ENCODE measurements around the gene H6PD. TPM values are rescaled to one million over a fixed set of nuclear protein-coding genes. Genes with fewer than 3 reads are reported as not detected.

Gene H6PD
- total RNA-seq, 1 experiment from 2014 or later: 8.4 TPM

GRCh38 chr1:9278116-9278515 lies 43.5 kb downstream of the H6PD start:
- DNase-seq (ENCODE audit: low read depth): no peak

DNA sequence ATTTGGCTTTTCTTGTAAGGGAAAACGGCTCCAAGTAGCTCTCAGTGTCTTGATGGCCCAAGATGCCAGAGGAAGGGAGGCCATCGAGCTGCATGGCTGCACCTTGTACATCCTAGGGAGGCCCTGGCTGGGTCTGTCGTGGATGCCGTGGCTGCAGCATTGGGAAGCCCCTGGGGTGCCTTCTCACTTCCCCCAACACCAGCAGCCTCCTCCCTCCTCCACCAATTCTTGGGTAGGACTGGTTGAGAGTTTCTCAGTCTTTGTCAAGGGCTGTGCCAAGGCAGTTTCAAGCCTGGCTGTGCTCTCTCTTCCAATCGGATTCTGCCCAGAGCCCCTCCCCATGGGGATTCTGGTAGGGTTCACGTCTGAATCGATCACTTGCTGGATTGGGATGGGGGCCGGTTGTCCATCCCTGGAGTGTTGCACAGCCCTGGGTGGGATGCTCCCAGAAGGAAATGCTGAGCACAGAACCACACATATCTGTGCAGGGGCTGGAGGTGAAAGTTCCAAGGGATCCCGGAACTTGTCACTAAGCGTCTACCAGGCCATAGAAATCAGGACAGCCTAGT lies 44.1 kb downstream of the H6PD start:
- no peak for DNase-seq (ENCODE audit: low read depth)

- no peak for DNase-seq (ENCODE audit: low read depth)
These were observed 44.7 kb downstream of the H6PD start for GRCh38 chr1:9279172-9279840.

DNA sequence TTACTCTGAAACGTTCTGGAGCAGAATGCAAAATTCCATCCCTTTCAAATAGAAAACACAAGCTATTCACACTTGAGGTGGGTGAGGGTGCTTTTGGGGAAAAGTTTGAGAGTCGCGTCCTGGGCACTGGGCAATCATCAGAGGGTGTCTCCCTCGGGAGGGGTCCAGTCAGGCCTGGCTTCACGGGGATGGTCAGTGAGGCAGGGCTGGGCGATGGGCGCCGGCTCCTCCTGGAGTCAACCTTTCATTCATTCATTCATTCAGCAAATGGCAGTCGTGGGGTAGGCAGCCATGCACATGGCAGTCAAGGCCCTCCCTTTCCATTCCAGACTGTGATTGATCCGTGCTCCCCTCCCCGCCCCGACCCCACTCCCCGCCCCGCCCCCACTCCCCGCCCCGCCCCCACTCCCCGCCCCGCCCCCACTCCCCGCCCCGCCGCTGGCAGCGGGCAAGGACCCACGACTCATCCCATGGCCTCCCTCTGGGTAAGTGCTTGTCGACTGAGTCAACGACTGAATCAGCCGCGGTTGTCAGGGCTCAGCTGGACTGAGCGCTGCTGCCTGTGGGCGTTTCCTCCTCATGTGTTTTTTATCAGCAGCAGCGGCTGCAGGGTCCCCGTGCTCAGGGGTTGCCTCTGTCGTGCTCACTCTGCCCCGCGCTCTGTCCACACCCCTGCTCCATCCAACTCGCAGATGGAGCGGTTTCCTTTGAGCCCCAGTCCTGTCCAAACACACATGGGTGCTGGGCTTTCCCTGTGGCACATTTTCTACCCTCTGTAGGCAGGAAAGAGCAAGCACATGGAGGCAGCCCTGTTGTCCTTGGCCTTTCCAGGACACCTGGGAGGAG lies 45.7 kb downstream of the H6PD start:
- peak; percentile 97 for DNase-seq (ENCODE audit: low read depth)

DNA sequence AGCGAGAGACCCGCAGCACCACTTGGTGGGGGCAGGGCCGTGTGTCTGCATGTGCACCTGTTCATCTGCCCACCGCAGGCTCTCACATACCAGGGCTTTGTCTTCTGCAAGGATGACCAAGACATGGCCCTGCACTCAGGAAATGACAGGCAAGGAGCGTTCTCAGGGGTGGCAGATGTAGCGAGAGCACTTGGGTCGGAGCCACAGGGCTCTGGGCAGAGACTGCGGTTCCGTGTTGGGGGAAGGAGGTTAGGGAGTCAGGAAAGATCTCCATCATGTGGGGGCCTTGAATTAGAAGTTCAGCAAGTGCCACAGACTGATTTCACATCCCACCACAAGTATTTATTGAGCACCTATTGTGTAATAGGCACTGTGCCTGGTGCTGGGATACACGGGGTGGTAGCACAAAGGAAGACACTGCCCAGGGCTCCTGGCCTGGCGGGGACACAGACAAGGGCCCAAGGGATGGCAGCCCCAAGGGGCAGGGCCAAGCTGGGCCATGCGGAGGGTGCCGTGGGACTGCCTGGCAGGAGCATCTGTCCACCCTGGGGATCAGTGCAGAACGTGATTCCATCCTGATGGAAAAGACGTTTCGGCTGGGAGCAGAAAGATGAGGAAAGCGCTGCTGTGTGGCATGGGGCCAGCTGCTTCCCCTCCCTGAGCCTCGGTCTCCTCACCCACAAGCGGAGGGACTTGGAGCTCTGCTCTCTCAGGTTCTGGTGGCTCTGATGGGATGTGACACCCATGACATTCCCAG lies 46.7 kb downstream of the H6PD start:
- DNase-seq (ENCODE audit: low read depth): peak; percentile 87

DNA sequence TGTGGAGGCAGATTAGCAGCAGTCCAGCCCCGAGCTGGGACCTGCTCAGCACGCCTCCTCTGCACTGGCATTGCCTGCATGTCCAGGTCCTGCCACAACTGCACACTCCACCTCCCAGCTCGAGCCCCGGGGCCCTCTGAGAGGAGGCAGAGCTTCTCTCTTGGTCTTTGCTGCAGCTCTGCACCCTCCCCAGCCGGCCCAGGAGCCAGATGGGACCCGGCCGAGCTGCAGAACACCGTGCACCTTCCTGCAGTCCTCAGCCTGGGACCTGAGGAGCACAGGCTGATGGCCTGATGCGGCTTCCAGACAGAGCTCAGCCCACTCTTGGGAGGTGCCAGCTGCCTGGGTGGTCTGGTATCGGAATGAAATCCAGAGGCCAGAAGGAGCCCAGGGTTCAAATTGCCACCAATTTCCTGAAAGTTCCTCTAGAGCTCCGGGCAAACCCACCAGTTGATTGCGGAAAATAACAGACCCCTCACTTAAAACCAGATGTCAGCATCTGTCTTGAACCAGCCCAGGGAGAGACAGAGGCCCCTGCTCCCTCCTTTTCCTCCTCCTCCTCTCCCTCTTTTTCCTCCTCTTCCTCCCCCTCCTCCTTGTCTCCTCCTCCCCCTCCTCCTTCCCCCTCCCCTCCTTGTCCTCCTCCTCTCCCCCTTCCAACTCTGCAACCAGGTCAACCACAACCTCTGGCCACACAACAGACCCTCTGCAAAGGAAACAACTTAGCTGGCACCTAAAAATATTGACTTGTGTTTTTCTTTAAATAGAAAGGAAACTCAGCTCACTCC lies 47.5 kb downstream of the H6PD start:
- peak; percentile 30 for DNase-seq (ENCODE audit: low read depth)

- no peak for DNase-seq (ENCODE audit: low read depth)
These were observed 48.1 kb downstream of the H6PD start for GRCh38 chr1:9282696-9282955.

- no peak for DNase-seq (ENCODE audit: low read depth)
These were observed 49.5 kb downstream of the H6PD start for GRCh38 chr1:9284061-9284460.

GRCh38 chr1:9286556-9286955 lies 52.0 kb downstream of the H6PD start:
- no peak for DNase-seq (ENCODE audit: low read depth)

GRCh38 chr1:9289090-9289534 lies 54.5 kb downstream of the H6PD start:
- peak; percentile 68 for DNase-seq (ENCODE audit: low read depth)

- DNase-seq (ENCODE audit: low read depth): peak; percentile 75
These were observed 55.3 kb downstream of the H6PD start for GRCh38 chr1:9289711-9290485.

DNA sequence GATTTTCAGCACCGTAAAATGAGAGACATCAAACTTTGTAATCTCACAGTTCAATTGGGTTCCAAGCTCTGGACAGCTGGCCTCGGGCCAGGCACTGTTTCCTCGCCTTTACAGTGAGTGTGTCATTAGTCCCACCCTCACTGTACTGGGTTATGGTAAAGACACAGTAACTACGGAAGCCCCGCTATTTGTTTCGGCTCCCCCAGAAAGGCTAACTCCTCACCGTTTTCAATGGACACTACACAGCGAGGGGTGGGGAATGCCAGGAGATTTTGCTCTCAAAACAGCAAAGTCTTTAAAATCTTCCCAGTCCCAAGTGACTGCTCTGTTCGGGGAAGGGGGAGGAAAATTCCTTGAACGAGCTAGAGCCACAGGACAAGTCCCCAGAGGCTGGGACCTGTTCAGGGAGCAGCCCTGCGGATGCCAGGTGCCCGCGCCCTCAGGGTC lies 57.4 kb downstream of the H6PD start:
- peak; percentile 74 for DNase-seq (ENCODE audit: low read depth)

DNA sequence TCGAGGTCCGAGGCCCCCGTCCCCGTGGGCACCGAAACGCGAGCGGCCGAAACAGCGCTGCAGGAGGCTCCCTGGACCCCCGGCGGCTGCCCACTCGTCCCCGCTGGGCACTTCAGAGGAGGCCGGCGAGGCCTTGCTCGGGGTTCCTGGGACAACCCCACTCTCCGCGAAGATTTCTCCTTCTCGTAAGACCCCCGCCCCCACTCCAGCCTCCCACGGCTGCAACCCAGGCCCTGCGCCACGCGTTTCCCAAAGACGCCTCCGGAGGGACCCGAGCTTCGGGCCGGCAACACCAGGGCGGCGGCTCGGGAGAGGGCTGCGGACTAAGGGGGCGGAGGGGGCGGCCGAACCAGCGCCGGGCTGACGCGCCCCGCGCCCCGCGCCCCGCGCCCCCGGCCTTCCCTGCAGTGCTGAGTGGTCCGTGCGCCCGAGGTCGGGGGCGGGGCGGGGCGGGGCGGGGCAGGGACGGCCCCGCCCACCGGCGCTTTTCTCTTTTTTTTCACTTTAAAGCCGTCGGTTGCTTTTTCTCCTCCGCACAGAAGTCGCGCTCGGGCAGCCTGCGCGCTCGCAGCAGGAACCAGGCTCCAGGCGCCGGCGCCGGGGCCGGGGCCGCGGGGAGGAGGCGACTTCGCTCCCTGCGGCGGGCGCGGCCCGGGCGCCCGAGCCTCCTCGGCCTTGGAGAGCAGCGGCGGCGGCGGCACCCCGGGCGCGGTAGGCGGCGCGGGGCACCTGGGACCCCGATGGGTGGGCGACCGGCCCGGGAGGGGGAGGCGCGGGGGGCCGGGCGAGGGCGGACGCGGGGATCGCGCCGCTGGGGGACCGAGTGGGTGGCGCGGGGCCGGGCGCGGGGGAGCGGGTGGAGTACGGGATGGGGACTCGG lies 58.0 kb downstream of the H6PD start, which contains the start of gene SPSB1:
TSS of gene SPSB1 (plus strand) at position 534 of the 880 bp plus-strand sequence. CDS start 62,998 bp downstream, outside the sequence.
- DNase-seq (ENCODE audit: low read depth): peak; percentile 83

DNA sequence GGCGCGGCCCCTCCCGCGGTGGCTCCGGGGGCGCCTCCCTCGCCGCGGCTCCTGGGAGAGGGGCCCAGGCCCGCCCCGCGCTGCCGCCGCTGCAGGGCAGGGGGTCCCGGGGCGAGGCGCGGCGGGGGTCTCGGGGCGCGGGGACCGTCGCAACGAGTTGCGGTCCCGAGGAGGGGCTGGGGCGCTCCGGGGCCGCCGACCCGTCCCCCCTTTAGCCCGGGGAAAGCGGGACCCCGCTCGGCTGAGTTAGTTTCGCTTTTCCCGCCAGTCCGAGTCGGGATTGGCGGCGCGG lies 58.6 kb downstream of the H6PD start:
- DNase-seq (ENCODE audit: low read depth): no peak

- peak; percentile 42 for DNase-seq (ENCODE audit: low read depth)
These were observed 59.2 kb downstream of the H6PD start for GRCh38 chr1:9293533-9294404.

DNA sequence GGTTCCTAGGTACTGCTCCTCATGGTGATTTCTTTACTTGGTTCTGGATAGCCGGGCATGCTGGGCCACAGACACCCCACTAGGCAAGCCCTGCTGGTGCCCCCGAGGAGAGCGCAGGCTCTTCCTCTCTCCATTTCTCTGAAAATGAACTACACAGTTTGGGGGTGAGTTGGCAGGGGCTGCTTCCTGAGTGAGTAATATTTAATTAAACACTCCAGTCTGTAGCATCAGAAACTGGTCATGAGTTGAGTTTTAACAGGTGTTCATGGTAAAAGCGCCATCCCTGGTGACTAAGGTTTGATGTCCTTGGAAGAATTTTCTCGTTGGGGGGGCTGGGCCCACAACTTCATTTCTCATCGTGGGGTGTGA lies 59.8 kb downstream of the H6PD start:
- peak; percentile 89 for DNase-seq (ENCODE audit: low read depth)

DNA sequence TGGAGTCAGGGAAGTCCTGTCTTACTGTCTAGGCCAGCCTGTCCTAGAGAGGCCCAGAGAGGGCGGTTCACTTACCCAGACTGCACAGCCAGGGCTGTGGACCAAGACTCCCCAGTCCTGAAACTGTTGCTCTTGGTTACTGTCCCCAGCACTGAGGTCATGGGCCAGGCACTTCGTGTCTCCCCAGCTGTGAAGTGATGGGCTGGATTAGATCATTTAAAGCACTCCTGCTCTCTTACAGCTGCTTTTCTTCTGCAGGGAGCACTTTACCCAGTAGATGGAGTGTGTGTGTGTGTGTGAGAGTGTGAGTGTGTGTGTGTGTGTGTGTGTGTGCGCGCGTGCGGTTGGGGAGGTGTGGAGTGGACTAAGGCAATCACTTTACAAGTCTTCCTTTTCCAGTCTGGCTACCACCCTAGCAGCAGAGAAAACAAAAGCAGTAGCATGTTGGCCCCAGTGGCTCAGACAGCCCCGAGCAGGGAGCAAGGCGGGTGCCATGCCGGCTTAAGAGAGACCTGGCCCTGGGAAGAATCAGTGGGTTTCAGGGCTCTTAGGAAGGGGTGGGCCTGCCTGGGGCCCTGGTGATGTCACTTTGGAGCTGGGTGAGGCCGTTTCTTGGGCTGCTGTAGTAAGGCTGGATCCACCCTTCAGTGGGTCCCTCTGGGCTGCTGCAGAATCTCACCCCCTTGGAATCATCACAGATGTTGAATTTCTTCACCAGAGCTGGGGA lies 60.5 kb downstream of the H6PD start:
- peak; percentile 73 for DNase-seq (ENCODE audit: low read depth)

DNA sequence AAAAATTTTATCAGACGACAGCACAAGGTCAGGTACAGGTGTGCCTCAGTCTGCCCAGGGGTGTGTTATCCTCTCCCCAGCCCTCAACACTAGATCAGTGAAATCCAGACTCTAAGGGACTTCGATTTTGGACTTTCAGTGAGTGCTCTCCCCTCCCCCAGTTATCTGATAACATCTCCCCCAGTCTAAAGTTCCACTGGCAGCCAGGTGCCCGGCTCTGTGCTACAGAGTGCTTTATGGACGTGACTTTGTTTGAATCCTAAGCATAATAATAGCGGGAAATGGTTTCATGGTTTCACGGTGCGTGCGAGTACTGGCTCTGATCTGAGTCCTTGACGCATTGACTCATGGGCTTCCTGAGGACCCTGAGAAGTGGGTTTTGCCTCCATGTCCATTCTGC lies 61.3 kb downstream of the H6PD start:
- DNase-seq (ENCODE audit: low read depth): no peak
